ENCODE measurements around the gene NR6A1.
A peak's percentile ranks its signal among the peaks of the same experiment; 100 is the strongest.

Gene NR6A1

GRCh38 chr9:124485201-124485600 lies 285.9 kb downstream of the NR6A1 start:
- H3K36me3 ChIP-seq (ENCODE audit: control insufficient read depth in 2 of 2, insufficient read depth in 1 of 2, low read length in 2 of 2), result no peaks in the 10 kb centered on the region
- no peaks in the 10 kb centered on the region for H3K9me3 ChIP-seq (ENCODE audit: control insufficient read depth, insufficient read depth, low read depth, low read length)
- H3K4me3 ChIP-seq (ENCODE audit: low read depth, low read length), result no peak overlapping the region
- H3K27ac ChIP-seq (ENCODE audit: extremely low read depth, low read depth, low read length), result no peak overlapping the region
- TF ChIP-seq ZFHX2 (tag by site-specific recombination; conservative IDR thresholded peaks at IDR 0.05) (peak; percentile 44), ZNF704 (tag by site-specific recombination; IDR thresholded peaks at IDR 0.05) (no peak), EGR2 (tag by site-specific recombination; IDR thresholded peaks at IDR 0.05; ENCODE audit: low read depth) (peak; percentile 54)
- ChIA-PET CTCF (interaction anchor here (1.0 kb wide), 1 partner anchor 100 kb away, joined by 4 read pairs; no protein-coding TSS in a partner anchor), POLR2A (no interaction called here)
- H3K4me1 ChIP-seq (ENCODE audit: control insufficient read depth, insufficient read depth, low read length), result no peaks in the 10 kb centered on the region

- Histone ChIP-seq H3K27ac (ENCODE audit: extremely low read depth, low read depth, low read length) (no peak overlapping the region), H3K4me3 (ENCODE audit: low read depth, low read length) (no peak overlapping the region), H3K9me3 (ENCODE audit: control insufficient read depth, insufficient read depth, low read depth, low read length) (no peaks in the 10 kb centered on the region), H3K36me3 (ENCODE audit: control insufficient read depth in 2 of 2, insufficient read depth in 1 of 2, low read length in 2 of 2) (no peaks in the 10 kb centered on the region), H3K4me1 (ENCODE audit: control insufficient read depth, insufficient read depth, low read length) (no peaks in the 10 kb centered on the region)
- ChIA-PET POLR2A (no interaction called here), CTCF (interaction anchor here (0.5 to 0.6 kb wide), 2 partner anchors 53 to 65 kb away, joined by 3 read pairs; no protein-coding TSS in a partner anchor)
- TF ChIP-seq ZNF48 (tag by site-specific recombination; IDR thresholded peaks at IDR 0.05) (no peak), GLIS1 (tag by site-specific recombination; IDR thresholded peaks at IDR 0.05) (peak; percentile 33; the same call in 1 of the 2 replicates)
Observed at GRCh38 chr9:124483481-124483880, 287.6 kb downstream of the NR6A1 start.

GRCh38 chr9:124482431-124483031 lies 288.6 kb downstream of the NR6A1 start:
- no peak for TF ChIP-seq ZNF677 (tag by site-specific recombination; IDR thresholded peaks at IDR 0.05)
- TF ChIP-seq SP2 (tag by site-specific recombination; IDR thresholded peaks at IDR 0.05), result 0 out of 2 replicates have a peak, but pooled peaks have one; percentile 9
- TF ChIP-seq ZNF335 (tag by site-specific recombination; conservative IDR thresholded peaks at IDR 0.05), result no peak
- TF ChIP-seq SP3 (tag by site-specific recombination; IDR thresholded peaks at IDR 0.05), result peak; percentile 19; the same call in 1 of the 2 replicates
- no peak for TF ChIP-seq GLI2 (tag by site-specific recombination; IDR thresholded peaks at IDR 0.05; ENCODE audit: borderline replicate concordance, low read depth)
- no peak for TF ChIP-seq ZIC2 (tag by site-specific recombination; IDR thresholded peaks at IDR 0.05)
- TF ChIP-seq ZNF223 (tag by site-specific recombination; IDR thresholded peaks at IDR 0.05), result no peak
- TF ChIP-seq ZNF266 (tag by site-specific recombination; IDR thresholded peaks at IDR 0.05; ENCODE audit: low read depth), result no peak
- 0 out of 2 replicates have a peak, but pooled peaks have one; percentile 35 for TF ChIP-seq GLIS2 (tag by site-specific recombination; IDR thresholded peaks at IDR 0.05)
- TF ChIP-seq KLF9 (tag by site-specific recombination; IDR thresholded peaks at IDR 0.05; ENCODE audit: low read depth), result peak; percentile 49; the same call in 1 of the 2 replicates
- TF ChIP-seq ZNF112 (tag by site-specific recombination; IDR thresholded peaks at IDR 0.05), result no peak
- no peak overlapping the region for H3K4me3 ChIP-seq (ENCODE audit: low read depth, low read length)

GRCh38 chr9:124481115-124481514 lies 290.0 kb downstream of the NR6A1 start:
- Histone ChIP-seq H3K36me3 (ENCODE audit: control insufficient read depth in 2 of 2, insufficient read depth in 1 of 2, low read length in 2 of 2) (no peaks in the 10 kb centered on the region), H3K9me3 (ENCODE audit: control insufficient read depth, insufficient read depth, low read depth, low read length) (no peaks in the 10 kb centered on the region), H3K4me3 (ENCODE audit: low read depth, low read length) (no peak overlapping the region), H3K4me1 (ENCODE audit: control insufficient read depth, insufficient read depth, low read length) (no peaks in the 10 kb centered on the region), H3K27ac (ENCODE audit: extremely low read depth, low read depth, low read length) (no peak overlapping the region)
- POLR2A ChIA-PET, result no interaction called here
- CTCF ChIA-PET, result interaction anchor here (5.2 kb wide), 1 partner anchor 61 kb away, joined by 27 read pairs; no protein-coding TSS in a partner anchor
- TF ChIP-seq ZBTB6 (tag by site-specific recombination; IDR thresholded peaks at IDR 0.05), result no peak
- TF ChIP-seq PRDM10 (tag by site-specific recombination; IDR thresholded peaks at IDR 0.05), result no peak
- no peak for TF ChIP-seq ZBTB1 (tag by site-specific recombination; IDR thresholded peaks at IDR 0.05)
- no peak for TF ChIP-seq ZNF426 (tag by site-specific recombination; IDR thresholded peaks at IDR 0.05)
- TF ChIP-seq ZNF248 (tag by site-specific recombination; IDR thresholded peaks at IDR 0.05), result no peak
- TF ChIP-seq ZNF394 (tag by site-specific recombination; IDR thresholded peaks at IDR 0.05; ENCODE audit: borderline replicate concordance), result no peak
- TF ChIP-seq ZNF571 (tag by site-specific recombination; IDR thresholded peaks at IDR 0.05), result no peak

More at GRCh38 chr9:124482431-124483031, 288.6 kb downstream of the NR6A1 start:
- no peak overlapping the region for H3K27ac ChIP-seq (ENCODE audit: extremely low read depth, low read depth, low read length)
- no peaks in the 10 kb centered on the region for H3K36me3 ChIP-seq (ENCODE audit: control insufficient read depth in 2 of 2, insufficient read depth in 1 of 2, low read length in 2 of 2)
- H3K4me1 ChIP-seq (ENCODE audit: control insufficient read depth, insufficient read depth, low read length), result no peaks in the 10 kb centered on the region
- no peaks in the 10 kb centered on the region for H3K9me3 ChIP-seq (ENCODE audit: control insufficient read depth, insufficient read depth, low read depth, low read length)
- ChIA-PET POLR2A (interaction anchor here (0.6 kb wide), 1 partner anchor 65 kb away, joined by 3 read pairs; no protein-coding TSS in a partner anchor), CTCF (interaction anchor here (0.6 kb wide), 1 partner anchor 1240 kb away, joined by 3 read pairs; no protein-coding TSS in a partner anchor)

All from HEK293 (cell line).